H1 (cell line): ENCODE measurements around the gene KCNC1. TPM values are rescaled to one million over a fixed set of nuclear protein-coding genes. Genes with fewer than 3 reads are reported as not detected.

Experiments
- CTCF ChIA-PET: fragments of 300-600 bp; sonication (Branson Sonifier 250); formaldehyde crosslinking; loops from one replicate; lab custom pipeline; 2021; ENCODE audit not compliant: partially characterized antibody; lab: Charles Lee
- POLR2A ChIA-PET: fragments of 300-600 bp; sonication (Branson Sonifier 250); formaldehyde crosslinking; loops from one replicate; lab custom pipeline; 2021; ENCODE audit warnings: inconsistent platforms; ENCODE audit not compliant: partially characterized antibody; lab: Charles Lee
- DNase-seq, 2 experiments: peaks; one replicate each; pipeline versions ENCODE4 v3.0.0 to v3.0.0-alpha.2; 2010 to 2022; ENCODE audit warnings: low spot score in 2 of 2, low read depth in 1 of 2, mixed read lengths in 1 of 2
- FAIRE-seq: peaks from 2 replicates; lab custom pipeline; 2011; peaks lifted over from hg19 to GRCh38; lab: Jason Lieb, UNC
- H2AFZ ChIP-seq: 2 replicates; pipeline ENCODE4 v1.8.1; 2012; ENCODE audit warnings: low read length, inconsistent platforms
- H2AK5ac ChIP-seq: 2 replicates; pipeline ENCODE4 v1.6.1; 2013; ENCODE audit warnings: low read depth, low read length
- H2BK120ac ChIP-seq: replicated peaks from 2 replicates; pipeline ENCODE3; 2013; ENCODE audit warnings: low read depth, low read length, inconsistent platforms
- H2BK12ac ChIP-seq: 2 replicates; pipeline ENCODE4 v1.6.1; 2013; ENCODE audit warnings: low read depth, low read length
- H2BK15ac ChIP-seq: 2 replicates; pipeline ENCODE4 v1.6.1; 2013; ENCODE audit warnings: low read length
- H2BK20ac ChIP-seq: 2 replicates; pipeline ENCODE4 v1.6.1; 2013; ENCODE audit warnings: low read length
- H2BK5ac ChIP-seq: 2 replicates; pipeline ENCODE4 v1.6.1; 2013; ENCODE audit warnings: low read depth, low read length
- H3K14ac ChIP-seq: 2 replicates; pipeline ENCODE4 v1.6.1; 2013; ENCODE audit warnings: inconsistent platforms; ENCODE audit not compliant: insufficient read length
- H3K18ac ChIP-seq: 2 replicates; pipeline ENCODE4 v1.6.1; 2013; ENCODE audit warnings: low read length; ENCODE audit errors: extremely low read depth
- H3K23ac ChIP-seq: 2 replicates; pipeline ENCODE4 v1.6.1; 2013; ENCODE audit warnings: inconsistent platforms; ENCODE audit not compliant: insufficient read length
- H3K23me2 ChIP-seq: 2 replicates; pipeline ENCODE4 v1.6.1; 2013; ENCODE audit warnings: low read depth, low read length
- H3K27ac ChIP-seq: 2 replicates; pipeline ENCODE4 v1.6.1; 2011; ENCODE audit warnings: low read depth, low read length, inconsistent platforms
- H3K27me3 ChIP-seq, 4 experiments: replicated peaks in 1 of 4; 1 replicate in 1 of 4; 2 replicates in 3 of 4; pipeline versions ENCODE4 v1.6.1 to v1.8.1; 2011 to 2013; ENCODE audit warnings: low read length in 3 of 4, mild to moderate bottlenecking in 3 of 4, inconsistent platforms in 2 of 4, mixed read lengths in 2 of 4, moderate library complexity in 1 of 4; ENCODE audit not compliant: control insufficient read depth in 3 of 4, insufficient read depth in 3 of 4; ENCODE audit errors: extremely low read depth in 1 of 4
- H3K36me3 ChIP-seq, 4 experiments: 2 replicates each; pipeline versions ENCODE4 v1.6.1 to v1.8.1; 2011 to 2013; ENCODE audit warnings: mild to moderate bottlenecking in 4 of 4, low read length in 3 of 4, moderate library complexity in 2 of 4, control low read depth in 1 of 4, inconsistent platforms in 1 of 4; ENCODE audit not compliant: insufficient read depth in 4 of 4, control insufficient read depth in 2 of 4
- H3K4ac ChIP-seq: replicated peaks from 2 replicates; pipeline ENCODE3; 2013; ENCODE audit warnings: low read length, low read depth, mixed read lengths, inconsistent platforms; ENCODE audit not compliant: insufficient read length
- H3K4me1 ChIP-seq, 4 experiments: replicated peaks in 1 of 4; 1 replicate in 1 of 4; 2 replicates in 3 of 4; pipeline versions ENCODE4 v1.6.1 to v1.8.1; 2011 to 2013; ENCODE audit warnings: low read length in 3 of 4, inconsistent platforms in 2 of 4, mixed read lengths in 1 of 4; ENCODE audit not compliant: insufficient read depth in 4 of 4, control insufficient read depth in 3 of 4
- H3K4me2 ChIP-seq, 2 experiments: 2 replicates each; pipeline versions ENCODE4 v1.6.1 to v1.8.1; 2011 to 2013; ENCODE audit warnings: low read depth in 2 of 2, low read length in 2 of 2, control low read depth in 1 of 2, inconsistent platforms in 1 of 2, mild to moderate bottlenecking in 1 of 2; ENCODE audit not compliant: insufficient read depth in 1 of 2
- H3K4me3 ChIP-seq, 4 experiments: fragments of 200-600, 300-600 bp in 1 of 4; sonication (generic), shearing (Covaris generic), sonication (Bioruptor Twin) in 1 of 4; 2 replicates each; pipeline versions ENCODE4 v1.5.1 to v1.8.1; 2011 to 2016; ENCODE audit warnings: low read length in 4 of 4, low read depth in 3 of 4, control low read depth in 2 of 4, inconsistent platforms in 2 of 4, mild to moderate bottlenecking in 2 of 4, mixed read lengths in 1 of 4, moderate library complexity in 1 of 4; ENCODE audit not compliant: insufficient read depth in 2 of 4; ENCODE audit errors: extremely low read depth in 1 of 4
- H3K56ac ChIP-seq: replicated peaks from 2 replicates; pipeline ENCODE3; 2013; ENCODE audit warnings: low read depth, mild to moderate bottlenecking, mixed read lengths, low read length, inconsistent platforms; ENCODE audit not compliant: insufficient read length
- H3K79me1 ChIP-seq: 2 replicates; pipeline ENCODE4 v1.6.1; 2013; ENCODE audit warnings: low read depth, low read length, control low read depth
- H3K79me2 ChIP-seq, 2 experiments: 2 replicates each; pipeline versions ENCODE4 v1.6.1 to v1.8.1; 2012 to 2013; ENCODE audit warnings: low read length in 2 of 2, mild to moderate bottlenecking in 2 of 2, inconsistent platforms in 1 of 2; ENCODE audit not compliant: insufficient read depth in 2 of 2, control insufficient read depth in 1 of 2
- H3K9ac ChIP-seq, 4 experiments: replicated peaks in 1 of 4; 1 replicate in 1 of 4; 2 replicates in 3 of 4; pipeline versions ENCODE4 v1.6.1 to v1.8.1; 2011 to 2013; ENCODE audit warnings: low read depth in 3 of 4, low read length in 3 of 4, control low read depth in 2 of 4, mild to moderate bottlenecking in 2 of 4, moderate library complexity in 2 of 4, inconsistent platforms in 1 of 4; ENCODE audit errors: extremely low read depth in 1 of 4
- H3K9me3 ChIP-seq, 2 experiments: 2 replicates each; pipeline versions ENCODE4 v1.6.1 to v1.8.1; 2012 to 2013; ENCODE audit warnings: mild to moderate bottlenecking in 2 of 2, moderate library complexity in 2 of 2, control low read depth in 1 of 2, inconsistent platforms in 1 of 2, low read depth in 1 of 2, low read length in 1 of 2, mixed read lengths in 1 of 2; ENCODE audit not compliant: insufficient read depth in 2 of 2
- H4K20me1 ChIP-seq, 2 experiments: replicated peaks in 1 of 2; 2 replicates each; pipeline versions ENCODE3 to v1.8.1; 2011 to 2013; ENCODE audit warnings: inconsistent platforms in 2 of 2, low read length in 2 of 2, mild to moderate bottlenecking in 1 of 2; ENCODE audit not compliant: insufficient read depth in 2 of 2, control insufficient read depth in 1 of 2
- H4K5ac ChIP-seq: 2 replicates; pipeline ENCODE4 v1.6.1; 2013; ENCODE audit warnings: low read length, low read depth, mixed read lengths, inconsistent platforms; ENCODE audit not compliant: insufficient read length
- H4K8ac ChIP-seq: 2 replicates; pipeline ENCODE4 v1.8.0; 2013; ENCODE audit warnings: mild to moderate bottlenecking, moderate library complexity, low read length, inconsistent platforms; ENCODE audit not compliant: insufficient read depth; ENCODE audit errors: extremely low read depth
- H4K91ac ChIP-seq: replicated peaks from 2 replicates; pipeline ENCODE3; 2013; ENCODE audit warnings: low read length, mixed read lengths, inconsistent platforms; ENCODE audit not compliant: insufficient read length
- CBX5 ChIP-seq: fragments of 300-800, 300-1000 bp; sonication (generic); IDR thresholded peaks from 2 replicates; pipeline ENCODE4 v1.7.1; 2016; ENCODE audit warnings: antibody characterized with exemption, low read length, low read depth
- KDM4A ChIP-seq: IDR thresholded peaks from one replicate; pipeline ENCODE4 v1.7.1; 2012; ENCODE audit warnings: low read depth, mild to moderate bottlenecking, moderate library complexity, low read length, inconsistent platforms; ENCODE audit not compliant: severe bottlenecking
- USF2 ChIP-seq: IDR thresholded peaks from 2 replicates; pipeline ENCODE4 v1.6.1; 2011; ENCODE audit warnings: low read length, improper control_type of control experiment
- WGBS, 2 experiments: shearing (Covaris generic) in 1 of 2; methylation state at CpG; one replicate each; pipeline versions ENCODE4 v1.1.6 to v1.1.7; 2013 to 2015; ENCODE audit warnings: low lambda C conversion rate in 2 of 2, mixed read lengths in 2 of 2, inconsistent platforms in 1 of 2, low coverage in 1 of 2, missing lambda C conversion rate in 1 of 2; ENCODE audit not compliant: insufficient replicate concordance in 2 of 2, insufficient coverage in 1 of 2, insufficient read length in 1 of 2; ENCODE audit errors: extremely low coverage in 1 of 2, missing lambda C conversion rate in 1 of 2; 5-methylcytosine and 5-hydroxymethylcytosine counted together
- polyA plus RNA-seq, 7 experiments: library from polyadenylated mRNA; depleted of rRNA in 3 of 7; stranded (reverse) in 5 of 7; unstranded in 2 of 7; fragments of >200 nt in 5 of 7; fragments of 200-250 nt in 2 of 7; gene quantifications; 1 replicate in 5 of 7; 2 replicates in 1 of 7; 4 replicates in 1 of 7; pipeline versions ENCODE4 v1.2.1 to v1.2.3, GENCODE V29; 2011 to 2013; ENCODE audit warnings: missing spikeins in 2 of 7, mixed read lengths in 2 of 7
- total RNA-seq: library from RNA; stranded (reverse); fragmentation: NEBNext Ultra II Directional; extraction: Animal tissue kit (Norgen Biotek cat#: 25700); gene quantifications from 2 replicates; pipeline ENCODE4 v1.2.1, GENCODE V29; 2021

Gene KCNC1
- total and polyA plus RNA-seq, 2 of the 8 experiments (the other 6 are each of a cell fraction or from before 2014, with no cell fraction given) = 0.11 to 0.26 TPM

- no peak overlapping the region for H2BK120ac ChIP-seq
- H3K18ac ChIP-seq = no peak overlapping the region
- no peak overlapping the region for H3K23ac ChIP-seq
- H3K23me2 ChIP-seq = no peaks in the 10 kb centered on the region
- no peak overlapping the region for H3K9ac ChIP-seq
- no peak overlapping the region for H4K8ac ChIP-seq
- H2AK5ac ChIP-seq = no peak overlapping the region
- no peak overlapping the region for H3K4me2 ChIP-seq
- H3K79me2 ChIP-seq = no peaks in the 10 kb centered on the region
- no peak overlapping the region for H3K4me3 ChIP-seq
- WGBS, 2 experiments = 96% methylated on average over 2 of the region's 2 CpGs; no CpG with 5 or more reads in 1 of the 2 experiments
- H3K79me1 ChIP-seq = no peaks in the 10 kb centered on the region
- TF ChIP-seq CBX5 = no peak
- TF ChIP-seq KDM4A = no peak
- TF ChIP-seq USF2 = no peak
- peaks cover 0 to under 1% (median 0%) of the 10 kb centered on the region in 4 experiments; a peak in 1 of 7 replicates for H3K4me1 ChIP-seq
- no peak overlapping the region for H2BK5ac ChIP-seq
- no peak for DNase-seq
- no peak overlapping the region for H3K4ac ChIP-seq
- FAIRE-seq = no peak
- peaks cover 0 to 5% of the 10 kb centered on the region in 2 experiments; a peak in 2 of 4 replicates for H3K9me3 ChIP-seq
- H4K5ac ChIP-seq = no peak overlapping the region
- no peaks in the 10 kb centered on the region for H4K20me1 ChIP-seq
- H2BK20ac ChIP-seq = no peak overlapping the region
- H3K14ac ChIP-seq = no peak overlapping the region
- H3K27ac ChIP-seq = no peak overlapping the region
- CTCF ChIA-PET = interaction anchor here (1.0 to 2.7 kb wide), 5 partner anchors 16 to 177 kb away, joined by 3 to 8 read pairs (median 3); no protein-coding TSS in a partner anchor
- no peak overlapping the region for H2AFZ ChIP-seq
- no peak overlapping the region for H2BK12ac ChIP-seq
- no peaks in the 10 kb centered on the region for H3K36me3 ChIP-seq
- no peak overlapping the region for H3K56ac ChIP-seq
- H4K91ac ChIP-seq = no peak overlapping the region
- no peak overlapping the region for H2BK15ac ChIP-seq
- H3K27me3 ChIP-seq = no peaks in the 10 kb centered on the region
- POLR2A ChIA-PET = no interaction called here
Observed at GRCh38 chr11:17796154-17796553, 61.6 kb downstream of the KCNC1 start.
